Measurements from ENCODE around the gene CAPN3.

DNA sequence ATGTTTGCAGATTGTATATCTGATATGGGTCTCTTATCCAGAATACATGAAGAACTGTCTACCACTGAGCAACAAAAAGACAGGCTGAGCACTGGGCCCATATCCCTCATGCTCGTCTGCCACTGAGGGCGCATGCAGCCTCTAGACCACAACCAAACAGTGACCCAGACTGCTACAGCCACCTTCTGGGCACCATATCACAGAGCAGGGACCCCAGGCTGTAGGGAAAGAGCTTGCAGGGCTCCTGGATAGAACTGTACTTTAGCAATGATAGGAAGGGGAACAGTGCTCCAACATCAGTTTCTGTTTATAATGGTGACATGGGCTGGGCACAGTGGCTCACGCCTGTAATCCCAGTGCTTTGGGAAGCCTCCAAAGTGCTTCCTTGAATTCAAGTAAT is 45.8 kb upstream of the CAPN3 start:
- TF ChIP-seq POLR2A (IDR thresholded peaks at IDR 0.05) (no peak), EP300 (IDR thresholded peaks at IDR 0.05) (no peak)
- TF ChIP-seq, protein P1, sequence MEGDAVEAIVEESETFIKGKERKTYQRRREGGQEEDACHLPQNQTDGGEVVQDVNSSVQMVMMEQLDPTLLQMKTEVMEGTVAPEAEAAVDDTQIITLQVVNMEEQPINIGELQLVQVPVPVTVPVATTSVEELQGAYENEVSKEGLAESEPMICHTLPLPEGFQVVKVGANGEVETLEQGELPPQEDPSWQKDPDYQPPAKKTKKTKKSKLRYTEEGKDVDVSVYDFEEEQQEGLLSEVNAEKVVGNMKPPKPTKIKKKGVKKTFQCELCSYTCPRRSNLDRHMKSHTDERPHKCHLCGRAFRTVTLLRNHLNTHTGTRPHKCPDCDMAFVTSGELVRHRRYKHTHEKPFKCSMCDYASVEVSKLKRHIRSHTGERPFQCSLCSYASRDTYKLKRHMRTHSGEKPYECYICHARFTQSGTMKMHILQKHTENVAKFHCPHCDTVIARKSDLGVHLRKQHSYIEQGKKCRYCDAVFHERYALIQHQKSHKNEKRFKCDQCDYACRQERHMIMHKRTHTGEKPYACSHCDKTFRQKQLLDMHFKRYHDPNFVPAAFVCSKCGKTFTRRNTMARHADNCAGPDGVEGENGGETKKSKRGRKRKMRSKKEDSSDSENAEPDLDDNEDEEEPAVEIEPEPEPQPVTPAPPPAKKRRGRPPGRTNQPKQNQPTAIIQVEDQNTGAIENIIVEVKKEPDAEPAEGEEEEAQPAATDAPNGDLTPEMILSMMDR (IDR thresholded peaks at IDR 0.05) = no peak
